Activated CD8-positive, alpha-beta memory T cell treated with anti-CD3 and anti-CD28 coated beads for 36 hours (primary cell): ENCODE data around the gene WFDC12. TPM values are rescaled to one million over a fixed set of nuclear protein-coding genes. Genes with fewer than 3 reads are reported as not detected.

Source experiments
- total RNA-seq, 2 experiments: library from RNA; stranded (reverse); gene quantifications; one replicate each; pipeline ENCODE4 v1.2.3, GENCODE V29; 2021

WFDC12 gene
- total RNA-seq, 2 experiments from 2014 or later: not detected

Other genes starting within 250 kb of the WFDC12 start
- gene YWHAB, start 238.8 kb downstream of the WFDC12 start, total RNA-seq: 100 to 1,000 TPM; 256 to 260 TPM
- 10 to 100 TPM; 78.9 to 81.6 TPM for gene PABPC1L, start 214.4 kb downstream of the WFDC12 start, total RNA-seq
- 10 to 100 TPM; 86.8 to 87.6 TPM for gene TOMM34, start 164.1 kb downstream of the WFDC12 start, total RNA-seq
- gene STK4, start 158.0 kb downstream of the WFDC12 start, total RNA-seq: 100 to 1,000 TPM; 179 to 190 TPM
- under 1 TPM; 0.52 to 0.70 TPM for gene KCNS1, start 23.3 kb downstream of the WFDC12 start, total RNA-seq
- not detected for gene WFDC5, start 9.3 kb downstream of the WFDC12 start, total RNA-seq
- not detected for gene PI3, start 50.4 kb upstream of the WFDC12 start, total RNA-seq
- gene SEMG1, start 82.6 kb upstream of the WFDC12 start, total RNA-seq: not detected
- gene SEMG2, start 96.9 kb upstream of the WFDC12 start, total RNA-seq: not detected
- not detected for gene SLPI, start 130.1 kb upstream of the WFDC12 start, total RNA-seq
- not detected for gene RBPJL, start 182.4 kb upstream of the WFDC12 start, total RNA-seq
- under 1 TPM; 0.32 to 0.36 TPM for gene MATN4, start 183.8 kb upstream of the WFDC12 start, total RNA-seq
- 10 to 100 TPM; 88.0 to 88.3 TPM for gene SDC4, start 224.0 kb upstream of the WFDC12 start, total RNA-seq
- gene SYS1, start 238.7 kb upstream of the WFDC12 start, total RNA-seq: 10 to 100 TPM; 33.2 to 38.8 TPM